Ovary (tissue), 3 donors: ENCODE results near the gene HCRTR1.

Experiments used
- EP300 ChIP-seq: sonication (generic); formaldehyde crosslinking; IDR thresholded peaks from one replicate; pipeline ENCODE4 v1.6.1; 2017; ENCODE audit warnings: antibody characterized with exemption
- POLR2A ChIP-seq: fragments of 450-650 bp; IDR thresholded peaks from one replicate; pipeline ENCODE4 v1.6.1; 2017; ENCODE audit warnings: antibody characterized with exemption, mild to moderate bottlenecking, moderate library complexity
- TF ChIP-seq, protein P1 (sequence below), 3 donors: fragments of 450-650 bp in 2 of 3; fragments of 200-600 bp in 1 of 3; IDR thresholded peaks; one replicate each; pipeline versions ENCODE4 v1.5.1 to v1.8.0; 2016 to 2022; ENCODE audit warnings: antibody characterized with exemption in 3 of 3, mild to moderate bottlenecking in 1 of 3
- donor health status: DM: no; HTN: no; CAD: no.

GRCh38 chr1:31570906-31571305 lies 46.6 kb upstream of the HCRTR1 start:
- TF ChIP-seq, protein P1, sequence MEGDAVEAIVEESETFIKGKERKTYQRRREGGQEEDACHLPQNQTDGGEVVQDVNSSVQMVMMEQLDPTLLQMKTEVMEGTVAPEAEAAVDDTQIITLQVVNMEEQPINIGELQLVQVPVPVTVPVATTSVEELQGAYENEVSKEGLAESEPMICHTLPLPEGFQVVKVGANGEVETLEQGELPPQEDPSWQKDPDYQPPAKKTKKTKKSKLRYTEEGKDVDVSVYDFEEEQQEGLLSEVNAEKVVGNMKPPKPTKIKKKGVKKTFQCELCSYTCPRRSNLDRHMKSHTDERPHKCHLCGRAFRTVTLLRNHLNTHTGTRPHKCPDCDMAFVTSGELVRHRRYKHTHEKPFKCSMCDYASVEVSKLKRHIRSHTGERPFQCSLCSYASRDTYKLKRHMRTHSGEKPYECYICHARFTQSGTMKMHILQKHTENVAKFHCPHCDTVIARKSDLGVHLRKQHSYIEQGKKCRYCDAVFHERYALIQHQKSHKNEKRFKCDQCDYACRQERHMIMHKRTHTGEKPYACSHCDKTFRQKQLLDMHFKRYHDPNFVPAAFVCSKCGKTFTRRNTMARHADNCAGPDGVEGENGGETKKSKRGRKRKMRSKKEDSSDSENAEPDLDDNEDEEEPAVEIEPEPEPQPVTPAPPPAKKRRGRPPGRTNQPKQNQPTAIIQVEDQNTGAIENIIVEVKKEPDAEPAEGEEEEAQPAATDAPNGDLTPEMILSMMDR (IDR thresholded peaks at IDR 0.05), result no peak
- TF ChIP-seq POLR2A, result no peak
- TF ChIP-seq EP300, result no peak
